IPS-20b (cell line): ENCODE results near the gene ZNHIT2.
A peak's percentile ranks its signal among the peaks of the same experiment; 100 is the strongest.

Experiments
- H3K27ac ChIP-seq: one replicate; pipeline ENCODE4 v1.5.1; 2013; ENCODE audit warnings: low read length
- H3K27me3 ChIP-seq: 2 replicates; pipeline ENCODE4 v1.6.1; 2013; ENCODE audit warnings: mild to moderate bottlenecking, low read length, inconsistent platforms; ENCODE audit not compliant: insufficient read depth
- H3K36me3 ChIP-seq: 2 replicates; pipeline ENCODE4 v1.6.1; 2013; ENCODE audit warnings: low read depth, mild to moderate bottlenecking, inconsistent platforms, low read length, moderate library complexity; ENCODE audit not compliant: insufficient read depth
- H3K4me1 ChIP-seq: 2 replicates; pipeline ENCODE4 v1.6.1; 2013; ENCODE audit warnings: mild to moderate bottlenecking, control low read depth, inconsistent platforms, low read length, moderate library complexity; ENCODE audit not compliant: insufficient read depth
- H3K4me3 ChIP-seq: 2 replicates; pipeline ENCODE4 v1.5.1; 2013; ENCODE audit warnings: mild to moderate bottlenecking, low read length, inconsistent platforms
- H3K9ac ChIP-seq: 2 replicates; pipeline ENCODE4 v1.6.1; 2013; ENCODE audit warnings: low read depth, mild to moderate bottlenecking, inconsistent platforms, low read length, moderate library complexity
- H3K9me3 ChIP-seq: 2 replicates; pipeline ENCODE4 v1.6.1; 2013; ENCODE audit warnings: mild to moderate bottlenecking, low read depth, low read length, inconsistent platforms; ENCODE audit not compliant: insufficient read depth

ZNHIT2 gene

DNA sequence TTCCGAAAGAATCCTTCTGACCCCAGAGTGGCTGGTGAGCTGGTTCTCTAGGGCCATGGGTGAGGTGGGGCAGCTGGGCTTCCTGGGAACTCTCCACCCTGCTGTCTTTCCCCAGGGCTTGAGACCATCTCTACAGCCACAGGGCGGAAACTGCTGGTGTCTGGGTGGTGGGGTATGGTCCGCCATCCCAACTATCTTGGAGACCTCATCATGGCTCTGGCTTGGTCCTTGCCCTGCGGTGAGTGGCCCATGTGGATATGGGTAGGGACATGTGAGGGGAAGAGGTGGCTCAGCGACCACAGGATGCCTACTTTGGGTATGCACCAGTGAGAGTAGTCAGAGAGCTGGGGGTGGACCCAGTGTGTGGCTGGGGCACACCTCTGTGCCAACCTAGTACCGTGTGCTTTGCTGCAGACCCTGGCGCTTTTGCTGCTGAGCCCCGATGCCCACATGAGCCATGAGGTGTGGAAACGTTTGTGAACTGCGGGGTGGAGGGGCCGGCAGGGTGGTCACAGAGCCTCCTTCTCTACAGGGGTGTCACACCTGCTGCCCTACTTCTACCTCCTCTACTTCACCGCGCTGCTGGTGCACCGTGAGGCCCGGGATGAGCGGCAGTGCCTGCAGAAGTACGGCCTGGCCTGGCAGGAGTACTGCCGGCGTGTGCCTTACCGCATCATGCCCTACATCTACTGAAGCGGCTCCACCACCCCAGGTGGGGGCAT, 2.0 kb downstream of the ZNHIT2 start:
- no peak overlapping the region for H3K4me3 ChIP-seq

DNA sequence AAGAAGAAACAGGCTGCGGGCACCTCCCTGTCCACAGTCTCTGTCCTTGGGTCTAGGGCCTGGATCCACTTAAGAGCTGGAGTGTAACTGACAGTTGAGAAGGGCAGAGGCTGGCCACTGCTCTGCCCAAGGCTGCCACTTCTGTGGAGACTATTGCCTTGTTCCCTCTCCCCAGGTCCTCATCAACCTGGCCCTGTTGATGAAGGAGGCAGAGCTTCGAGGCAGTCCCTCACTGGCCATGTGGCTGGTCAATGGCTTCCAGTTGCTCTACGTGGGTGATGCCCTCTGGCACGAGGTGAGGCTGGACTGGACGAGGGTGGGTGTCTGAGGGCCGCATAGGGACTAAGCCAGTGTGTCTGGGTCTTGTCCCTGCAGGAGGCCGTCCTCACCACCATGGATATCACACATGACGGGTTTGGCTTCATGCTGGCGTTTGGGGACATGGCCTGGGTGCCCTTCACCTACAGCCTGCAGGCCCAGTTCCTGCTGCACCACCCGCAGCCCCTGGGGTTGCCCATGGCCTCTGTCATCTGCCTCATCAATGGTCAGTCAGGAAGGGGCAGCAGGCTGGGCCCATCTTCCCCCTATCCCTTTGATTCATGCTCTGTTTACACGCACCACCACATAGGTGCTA, 2.8 kb downstream of the ZNHIT2 start:
- no peaks in the 10 kb centered on the region for H3K9me3 ChIP-seq
- H3K9ac ChIP-seq, result no peak overlapping the region
- H3K4me3 ChIP-seq, result no peak overlapping the region
- H3K36me3 ChIP-seq, result peaks cover 24% of the 10 kb centered on the region
- no peak overlapping the region for H3K27ac ChIP-seq
- peaks cover 5% of the 10 kb centered on the region; the same call in 1 of the 2 replicates for H3K4me1 ChIP-seq
- H3K27me3 ChIP-seq, result no peaks in the 10 kb centered on the region

More for the DNA sequence above, 2.0 kb downstream of the ZNHIT2 start:
- Histone ChIP-seq H3K4me1 (peaks cover 5% of the 10 kb centered on the region; the same call in 1 of the 2 replicates), H3K27ac (no peak overlapping the region), H3K36me3 (peaks cover 33% of the 10 kb centered on the region), H3K9ac (no peak overlapping the region), H3K27me3 (no peaks in the 10 kb centered on the region), H3K9me3 (no peaks in the 10 kb centered on the region)

DNA sequence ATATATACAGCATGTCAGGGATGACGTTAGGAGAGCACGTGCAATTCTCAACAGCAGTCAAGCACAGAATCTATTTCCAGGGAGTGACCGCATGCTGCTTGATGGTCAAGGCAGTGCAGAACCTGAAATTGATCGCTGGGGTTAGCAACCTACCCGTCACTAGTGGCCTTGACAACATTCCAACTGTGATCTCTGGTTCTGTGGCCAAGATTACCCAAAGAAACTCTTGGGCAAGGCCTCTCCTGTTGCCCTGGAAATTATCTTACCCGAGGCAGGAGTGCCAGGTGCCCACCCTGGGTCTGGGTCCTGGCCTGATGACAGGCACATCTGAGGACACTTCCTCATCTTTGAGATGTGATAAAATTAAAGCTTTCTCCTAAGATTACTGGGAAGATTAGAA, 3.7 kb downstream of the ZNHIT2 start:
- peak overlapping the region; percentile 95; the same call in 1 of the 2 replicates for H3K9ac ChIP-seq
- H3K27me3 ChIP-seq, result no peaks in the 10 kb centered on the region
- peaks cover 22% of the 10 kb centered on the region for H3K36me3 ChIP-seq
- no peak overlapping the region for H3K27ac ChIP-seq
- no peak overlapping the region for H3K4me3 ChIP-seq
- H3K4me1 ChIP-seq, result peaks cover 5% of the 10 kb centered on the region; the same call in 1 of the 2 replicates
- no peaks in the 10 kb centered on the region for H3K9me3 ChIP-seq

DNA sequence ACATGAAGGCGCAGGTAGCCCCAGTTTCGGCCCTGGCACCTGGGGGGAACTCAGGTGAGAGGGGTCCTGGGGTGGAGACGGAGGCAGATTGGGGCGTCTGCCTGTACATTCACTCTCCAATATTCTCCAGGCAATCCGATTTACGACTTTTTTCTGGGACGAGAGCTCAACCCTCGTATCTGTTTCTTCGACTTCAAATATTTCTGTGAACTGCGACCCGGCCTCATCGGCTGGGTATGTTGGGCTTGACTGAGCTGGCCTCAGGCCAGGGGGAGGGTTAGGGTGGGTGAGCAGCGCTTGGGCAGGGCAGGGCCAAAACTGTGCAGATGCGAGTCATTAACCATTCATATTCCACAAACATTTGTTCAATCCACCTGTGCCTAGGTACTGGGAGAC, 4.1 kb downstream of the ZNHIT2 start:
- peaks cover 21% of the 10 kb centered on the region for H3K36me3 ChIP-seq
- H3K27me3 ChIP-seq, result no peaks in the 10 kb centered on the region
- no peak overlapping the region for H3K27ac ChIP-seq
- H3K9me3 ChIP-seq, result no peaks in the 10 kb centered on the region
- peaks cover 5% of the 10 kb centered on the region; the same call in 1 of the 2 replicates for H3K4me1 ChIP-seq
- peak overlapping the region; percentile 95; the same call in 1 of the 2 replicates for H3K9ac ChIP-seq
- peak overlapping the region; percentile 93 for H3K4me3 ChIP-seq

DNA sequence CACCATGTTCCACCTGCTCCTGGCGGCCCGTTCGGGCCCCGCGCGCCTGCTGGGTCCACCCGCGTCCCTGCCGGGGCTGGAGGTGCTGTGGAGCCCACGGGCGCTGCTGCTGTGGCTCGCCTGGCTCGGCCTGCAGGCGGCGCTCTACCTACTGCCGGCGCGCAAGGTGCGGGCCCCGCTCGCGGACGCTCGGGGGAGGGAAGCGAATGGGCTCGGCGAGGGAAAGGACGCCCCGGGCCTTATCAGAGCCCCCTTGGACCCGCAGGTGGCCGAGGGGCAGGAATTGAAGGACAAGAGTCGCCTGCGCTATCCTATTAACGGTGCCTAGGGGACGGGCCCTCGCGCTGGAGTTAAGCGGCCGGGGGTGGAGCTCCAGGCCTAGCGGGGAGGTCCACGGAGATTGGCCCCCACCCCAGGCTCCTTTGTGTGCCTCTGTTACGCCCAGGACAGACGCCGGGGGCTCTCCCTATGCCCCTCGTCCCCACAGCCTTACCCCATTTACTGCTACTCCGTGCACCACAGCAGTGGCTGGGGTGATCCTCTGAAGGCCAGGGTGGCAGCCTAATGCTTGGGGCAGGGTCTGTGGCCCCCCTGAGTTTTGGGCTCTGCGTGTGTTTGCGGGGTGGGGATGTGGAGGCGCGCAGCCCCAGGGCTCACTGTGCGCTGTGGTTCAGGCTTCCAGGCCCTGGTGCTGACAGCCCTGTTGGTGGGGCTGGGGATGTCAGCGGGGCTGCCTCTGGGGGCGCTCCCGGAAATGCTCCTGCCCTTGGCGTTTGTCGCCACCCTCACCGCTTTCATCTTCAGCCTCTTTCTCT, 4.7 kb downstream of the ZNHIT2 start:
- no peaks in the 10 kb centered on the region for H3K9me3 ChIP-seq
- H3K4me3 ChIP-seq, result peak overlapping the region; percentile 93
- peaks cover 19% of the 10 kb centered on the region for H3K36me3 ChIP-seq
- peaks cover 5% of the 10 kb centered on the region; the same call in 1 of the 2 replicates for H3K4me1 ChIP-seq
- H3K27me3 ChIP-seq, result no peaks in the 10 kb centered on the region
- H3K9ac ChIP-seq, result peak overlapping the region; percentile 95
- no peak overlapping the region for H3K27ac ChIP-seq

DNA sequence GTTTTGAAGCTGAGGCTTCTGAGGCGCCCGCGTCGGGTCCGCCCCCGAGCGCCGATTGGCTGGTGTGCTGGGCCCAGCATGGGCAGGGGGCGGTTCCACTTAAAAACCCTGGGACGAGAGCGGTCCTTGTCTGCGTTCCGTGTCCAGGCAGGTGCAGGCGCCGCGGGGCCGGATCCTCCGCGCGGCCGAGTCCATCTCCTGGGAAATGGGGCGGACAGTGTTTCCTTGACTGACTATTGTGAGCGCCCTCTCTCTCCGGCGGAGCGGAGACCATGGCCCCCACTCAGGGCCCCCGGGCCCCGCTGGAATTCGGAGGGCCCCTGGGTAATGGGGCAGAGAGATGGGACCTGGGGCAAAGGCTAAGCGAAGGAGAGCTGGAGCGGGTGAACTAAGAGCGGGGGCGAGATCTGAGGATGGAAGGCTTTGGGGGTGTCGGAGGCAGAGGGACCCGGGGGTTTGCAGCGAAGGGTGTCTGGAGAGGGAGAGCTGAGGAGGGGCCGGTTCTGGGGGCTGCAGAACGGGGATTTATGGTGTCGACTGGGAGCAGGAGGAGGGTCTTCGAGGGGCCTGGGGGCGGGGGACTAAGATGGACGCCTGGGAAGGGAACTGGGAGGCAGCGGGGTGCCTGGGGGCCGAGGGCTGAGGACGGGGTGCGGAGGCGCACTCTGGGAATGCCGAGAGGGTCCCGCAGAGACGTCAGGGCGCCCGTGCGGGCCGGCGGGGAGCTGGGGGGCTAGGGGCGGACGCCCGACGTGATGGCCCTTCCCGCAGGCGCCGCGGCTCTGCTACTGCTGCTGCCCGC, 5.6 kb downstream of the ZNHIT2 start, which contains the start of gene TM7SF2:
Gene TM7SF2 (plus strand): TSS at position 129 of the 802 bp plus-strand sequence. CDS start 144 bp downstream, at position 273.
- Histone ChIP-seq H3K36me3 (peaks cover 21% of the 10 kb centered on the region), H3K9me3 (no peaks in the 10 kb centered on the region), H3K27me3 (no peaks in the 10 kb centered on the region), H3K9ac (peak within 1 kb of the TSS; percentile 95; the same call in 1 of the 2 replicates), H3K4me1 (peaks cover 5% of the 10 kb centered on the region; the same call in 1 of the 2 replicates), H3K27ac (peak within 1 kb of the TSS; percentile 33), H3K4me3 (peak within 1 kb of the TSS; percentile 93)

DNA sequence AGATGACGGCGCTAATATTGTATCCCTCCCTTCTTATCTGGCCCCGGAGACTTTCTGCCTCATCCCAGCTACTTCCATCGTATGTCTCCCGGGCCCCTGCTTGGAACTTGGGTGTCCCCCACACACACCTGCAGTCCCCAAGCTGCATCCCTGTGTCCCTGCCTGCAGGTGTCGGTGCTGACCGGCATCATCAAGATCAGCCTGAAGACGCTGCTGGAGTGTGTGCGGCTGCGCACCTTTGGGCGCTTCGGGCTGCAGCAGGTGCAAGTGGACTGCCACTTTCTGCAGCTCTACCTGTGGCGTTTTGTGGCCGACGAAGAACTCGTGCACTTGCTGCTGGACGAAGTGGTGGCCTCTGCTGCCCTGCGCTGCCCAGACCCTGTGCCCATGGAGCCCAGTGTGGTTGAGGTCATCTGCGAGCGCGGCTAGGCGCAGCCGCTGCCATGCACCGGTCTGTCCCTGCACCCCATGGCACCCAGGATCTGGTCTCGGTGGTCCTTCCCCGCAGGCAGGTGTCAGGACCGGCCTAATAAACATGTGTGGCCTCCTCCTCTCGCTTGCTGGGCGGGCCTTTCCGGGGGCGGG, 6.2 kb downstream of the ZNHIT2 start:
- no peaks in the 10 kb centered on the region for H3K9me3 ChIP-seq
- H3K36me3 ChIP-seq, result peaks cover 21% of the 10 kb centered on the region
- no peak overlapping the region for H3K27ac ChIP-seq
- no peaks in the 10 kb centered on the region for H3K27me3 ChIP-seq
- no peak overlapping the region for H3K9ac ChIP-seq
- peaks cover 5% of the 10 kb centered on the region; the same call in 1 of the 2 replicates for H3K4me1 ChIP-seq
- peak overlapping the region; percentile 41; the same call in 1 of the 2 replicates for H3K4me3 ChIP-seq

DNA sequence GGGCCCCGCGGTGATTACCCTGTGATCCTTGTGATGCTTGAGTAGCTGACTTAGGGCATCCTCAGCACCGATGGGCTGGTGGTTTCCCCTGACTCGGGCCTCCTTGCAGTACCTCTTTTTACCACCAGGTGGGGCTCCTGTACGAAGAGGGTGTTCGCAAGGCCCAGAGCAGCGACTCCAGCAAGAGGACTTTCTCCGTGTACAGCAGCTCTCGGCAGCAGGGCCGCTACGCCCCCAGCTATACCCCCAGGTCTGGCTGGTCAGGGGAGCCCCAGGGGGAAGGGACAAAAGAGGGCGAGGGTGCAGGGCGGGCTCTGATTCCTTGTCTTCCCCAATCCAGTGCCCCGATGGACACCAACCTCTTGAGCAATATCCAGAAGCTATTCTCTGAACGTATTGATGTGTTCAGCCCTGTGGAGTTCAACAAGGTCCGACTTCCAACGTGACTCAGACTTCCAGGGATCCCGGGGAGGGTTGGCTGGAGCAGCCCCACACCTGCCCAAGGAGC, 7.1 kb downstream of the ZNHIT2 start:
- Histone ChIP-seq H3K27me3 (no peaks in the 10 kb centered on the region), H3K9me3 (no peaks in the 10 kb centered on the region), H3K36me3 (peaks cover 14% of the 10 kb centered on the region), H3K4me1 (peaks cover 5% of the 10 kb centered on the region; the same call in 1 of the 2 replicates), H3K27ac (no peak overlapping the region), H3K4me3 (no peak overlapping the region), H3K9ac (no peak overlapping the region)

DNA sequence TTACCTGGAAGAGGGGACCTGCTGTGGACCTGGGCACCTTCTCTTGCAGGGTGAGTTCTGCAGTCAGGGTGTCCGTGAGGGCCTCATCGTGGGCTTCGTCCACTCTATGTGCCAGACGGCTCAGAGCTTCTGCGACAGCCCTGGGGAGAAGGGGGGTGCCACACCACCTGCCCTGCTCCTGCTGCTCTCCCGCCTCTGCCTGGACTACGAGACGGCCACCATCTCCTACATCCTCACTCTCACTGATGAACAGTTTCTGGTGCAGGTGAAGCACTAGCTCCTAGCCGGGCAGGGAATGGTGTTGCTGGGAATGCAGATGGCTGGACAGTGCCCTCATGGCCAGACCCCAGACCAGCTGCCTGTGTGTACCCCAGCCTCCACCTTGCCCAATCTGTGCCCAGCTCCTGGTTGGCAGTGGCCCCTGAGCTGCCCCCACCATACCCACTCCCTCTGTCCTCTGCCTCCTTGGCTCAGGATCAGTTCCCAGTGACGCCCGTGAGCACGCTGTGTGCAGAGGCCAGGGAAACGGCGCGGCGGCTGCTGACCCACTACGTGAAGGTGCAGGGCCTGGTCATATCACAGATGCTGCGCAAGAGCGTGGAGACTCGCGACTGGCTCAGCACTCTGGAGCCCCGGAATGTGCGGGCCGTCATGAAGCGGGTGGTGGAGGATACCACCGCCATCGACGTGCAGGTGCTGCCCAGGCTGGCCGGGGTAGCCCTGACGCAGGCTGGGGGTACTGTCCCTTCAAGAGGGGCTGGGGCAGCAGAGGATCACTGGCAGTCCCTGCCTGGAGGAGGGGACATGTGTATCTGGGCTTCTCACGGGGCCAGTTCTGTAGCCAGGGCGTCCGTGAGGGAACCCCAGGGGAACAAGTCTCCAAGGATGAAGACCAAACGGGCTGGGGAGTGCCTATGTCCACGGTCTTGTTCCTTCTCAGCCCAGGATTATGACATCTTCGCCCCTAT, 8.0 kb downstream of the ZNHIT2 start:
- Histone ChIP-seq H3K9ac (no peak overlapping the region), H3K9me3 (no peaks in the 10 kb centered on the region), H3K36me3 (peaks cover 14% of the 10 kb centered on the region), H3K27me3 (no peaks in the 10 kb centered on the region), H3K4me3 (no peak overlapping the region), H3K4me1 (peaks cover 5% of the 10 kb centered on the region; the same call in 1 of the 2 replicates), H3K27ac (no peak overlapping the region)
